Germinal center (tissue), 1 donor: ENCODE data around the gene PRKN.

Source experiments
- DNase-seq: peaks from one replicate; pipeline ENCODE4 v3.0.0; 2012; ENCODE audit warnings: mixed read lengths, low spot score

PRKN gene

GRCh38 chr6:162053084-162053483 lies 674.5 kb downstream of the PRKN start:
- DNase-seq: no peak

GRCh38 chr6:162050579-162050978 lies 677.0 kb downstream of the PRKN start:
- no peak for DNase-seq

GRCh38 chr6:162046324-162046723 lies 681.2 kb downstream of the PRKN start:
- no peak for DNase-seq

- no peak for DNase-seq
These were observed 694.9 kb downstream of the PRKN start for GRCh38 chr6:162032620-162033019.

- no peak for DNase-seq
These were observed 697.5 kb downstream of the PRKN start for GRCh38 chr6:162029873-162030576.

GRCh38 chr6:162026843-162027242 lies 700.7 kb downstream of the PRKN start:
- no peak for DNase-seq

DNA sequence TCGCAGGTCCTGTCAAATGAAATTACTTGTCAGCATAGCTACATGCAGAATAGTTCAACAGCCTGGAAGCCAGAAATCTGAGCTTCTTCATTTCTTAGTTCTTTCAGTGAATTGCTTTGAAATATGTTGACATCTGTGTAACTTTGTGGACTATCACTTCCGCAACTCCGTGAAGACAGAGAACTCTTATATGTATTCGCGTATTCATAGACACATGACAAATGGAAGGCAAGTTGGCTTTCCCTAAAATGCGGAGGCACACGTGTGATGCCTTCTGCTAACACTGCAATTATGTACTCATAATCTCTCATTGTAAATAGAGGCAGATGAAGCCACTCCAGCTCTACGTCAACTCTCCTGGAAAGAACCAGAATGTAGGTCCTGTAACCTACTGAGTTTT lies 701.5 kb downstream of the PRKN start:
- no peak for DNase-seq

- no peak for DNase-seq
These were observed 708.2 kb downstream of the PRKN start for GRCh38 chr6:162019349-162019748.

- no peak for DNase-seq
These were observed 710.0 kb downstream of the PRKN start for GRCh38 chr6:162017536-162017935.

DNA sequence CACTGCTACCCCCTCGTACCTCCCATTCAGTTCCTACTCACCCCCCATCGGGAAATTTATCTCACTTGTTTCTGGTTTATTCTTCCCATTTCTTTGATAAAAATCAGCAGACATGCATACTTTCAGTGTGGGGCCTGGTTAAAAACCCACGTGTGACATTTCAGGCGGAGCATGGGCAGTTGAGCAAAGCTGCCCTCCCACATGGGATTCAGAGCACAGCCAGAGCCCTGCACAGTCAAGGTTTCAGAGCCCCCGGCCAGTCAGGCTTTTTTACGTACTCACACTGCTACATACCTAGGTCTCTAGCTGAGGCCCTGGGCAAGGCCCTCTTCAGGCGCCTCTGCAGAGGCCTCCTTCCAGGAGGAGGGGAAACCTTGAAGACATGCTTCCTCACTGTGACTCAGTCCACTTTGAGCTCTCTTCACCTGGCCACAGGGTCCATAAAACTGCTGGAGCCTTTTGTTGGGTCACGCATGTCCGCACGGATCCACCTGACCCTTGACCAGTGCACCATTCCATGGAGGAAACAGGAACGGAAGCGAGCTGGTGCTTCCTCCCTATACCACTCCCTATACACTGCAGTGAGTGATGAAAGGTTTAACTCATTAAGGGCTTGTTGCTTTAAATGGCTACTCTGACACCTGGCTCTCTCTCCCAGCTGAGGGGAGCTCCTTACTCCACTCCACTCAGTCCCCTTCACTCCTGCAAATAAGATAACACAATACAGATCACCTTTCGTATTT lies 713.3 kb downstream of the PRKN start:
- DNase-seq: no peak

- DNase-seq: no peak
These were observed 722.2 kb downstream of the PRKN start for GRCh38 chr6:162005372-162005771.

GRCh38 chr6:161996783-161997182 lies 730.8 kb downstream of the PRKN start:
- no peak for DNase-seq

DNA sequence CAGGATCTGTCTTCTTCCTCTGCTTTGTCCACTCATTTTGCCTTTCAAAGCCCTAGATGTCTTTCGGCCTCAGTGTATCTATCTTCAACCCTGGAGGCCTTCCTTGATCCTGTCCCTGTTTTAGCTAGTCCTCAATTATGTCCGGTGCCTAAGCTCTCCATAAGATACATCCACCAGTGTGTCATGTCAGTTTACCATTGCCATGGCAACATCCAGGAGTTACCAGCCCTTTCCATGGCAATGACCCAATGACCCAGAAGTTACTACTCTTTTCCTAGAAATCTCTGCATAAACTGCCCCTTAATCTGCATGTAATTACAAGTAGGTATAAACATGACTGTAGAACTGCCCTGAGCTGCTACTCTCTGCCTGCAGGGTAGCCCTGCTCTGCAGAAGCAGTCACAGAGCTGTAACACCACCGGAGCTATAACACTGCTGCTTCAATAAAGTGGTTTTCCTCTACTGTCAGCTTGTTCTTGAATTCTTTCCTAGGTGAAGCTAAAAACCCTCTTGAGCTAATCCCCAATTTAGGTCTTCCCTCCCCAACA lies 741.6 kb downstream of the PRKN start:
- no peak for DNase-seq

- no peak for DNase-seq
These were observed 742.9 kb downstream of the PRKN start for GRCh38 chr6:161984713-161985112.

GRCh38 chr6:161976553-161976952 lies 751.0 kb downstream of the PRKN start:
- DNase-seq: no peak

DNA sequence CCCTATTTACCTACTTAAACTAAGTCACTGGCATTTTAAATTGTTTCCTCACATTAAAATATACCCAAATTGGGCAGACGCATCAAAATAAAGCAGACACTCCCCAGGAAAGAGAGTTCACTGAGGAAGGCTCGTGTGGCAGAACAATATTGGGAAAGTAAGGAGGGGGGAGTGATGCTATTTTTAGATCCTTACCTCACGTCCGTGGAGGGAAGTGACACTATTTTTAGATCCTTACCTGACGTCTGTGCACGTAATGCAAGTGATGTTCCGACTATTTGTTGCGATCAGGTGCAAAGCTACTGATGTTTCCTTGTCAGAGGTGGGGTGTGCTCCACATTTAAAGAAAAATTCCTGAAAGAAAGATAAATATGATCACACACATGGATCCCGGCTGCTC lies 754.5 kb downstream of the PRKN start:
- no peak for DNase-seq

GRCh38 chr6:161971043-161971442 lies 756.5 kb downstream of the PRKN start:
- DNase-seq: no peak

DNA sequence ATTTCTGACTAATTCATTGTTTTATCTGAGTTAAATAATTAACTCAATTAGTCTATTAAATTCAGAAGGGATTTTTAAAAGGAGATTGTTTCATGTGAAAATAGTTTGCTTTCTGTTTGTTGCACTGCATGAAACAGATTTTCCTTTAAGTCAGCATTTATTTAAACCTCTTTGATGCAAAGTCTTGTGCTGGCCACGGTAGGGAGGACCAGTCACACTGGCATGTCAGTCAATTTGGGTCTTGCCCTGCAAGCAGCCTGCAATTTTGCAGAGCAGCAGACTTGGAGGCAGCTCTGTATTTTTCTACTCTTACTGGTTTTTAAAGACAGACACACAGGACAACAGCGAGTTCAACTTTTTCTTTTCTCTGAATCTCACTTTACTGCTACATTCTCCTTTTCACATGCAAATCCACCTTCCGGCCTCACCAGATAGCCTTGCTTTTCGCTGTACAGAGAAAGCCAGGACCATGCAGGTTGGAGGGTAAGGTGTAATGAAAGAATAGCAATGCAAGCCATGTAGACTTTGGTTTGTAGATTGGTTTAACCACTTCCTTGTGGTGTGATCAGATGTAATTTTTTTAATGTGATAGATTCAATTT lies 763.8 kb downstream of the PRKN start:
- no peak for DNase-seq

DNA sequence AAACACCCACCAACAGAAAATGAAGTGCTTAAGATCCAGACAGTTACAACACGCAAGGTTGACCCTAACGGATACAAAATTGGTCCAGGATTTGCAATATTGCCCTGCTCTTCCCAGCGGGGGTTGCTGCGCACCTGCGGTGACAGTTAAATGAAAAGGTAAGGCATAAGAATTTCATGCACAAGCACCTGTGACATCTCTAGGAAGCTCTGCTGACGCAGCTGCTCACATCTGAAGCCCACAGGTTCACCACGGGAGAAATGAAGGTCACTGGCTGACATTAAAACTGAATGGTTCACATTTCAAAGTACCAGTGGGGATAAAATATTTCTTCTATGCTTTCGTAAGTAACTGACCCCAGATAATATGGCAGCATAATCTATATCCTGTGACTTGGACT lies 764.4 kb downstream of the PRKN start:
- no peak for DNase-seq

DNA sequence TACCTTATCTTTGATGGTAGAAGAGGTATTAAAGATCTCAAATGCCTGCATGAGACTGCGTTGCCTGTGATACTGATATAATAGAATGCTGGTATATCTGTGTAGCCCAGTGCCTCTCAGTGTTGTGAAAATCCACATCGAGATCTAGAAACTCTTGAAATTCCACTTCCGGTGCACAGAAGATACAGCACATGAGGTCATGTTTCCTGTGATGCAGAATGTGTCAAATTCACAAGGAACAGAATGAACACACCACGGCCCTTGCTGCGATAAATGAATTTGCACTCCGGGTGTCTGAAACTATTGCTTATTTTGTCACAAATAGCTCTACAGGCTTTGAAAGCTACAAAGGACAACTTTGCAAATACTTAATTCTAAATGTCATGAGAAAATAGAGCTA lies 765.8 kb downstream of the PRKN start:
- DNase-seq: no peak

DNA sequence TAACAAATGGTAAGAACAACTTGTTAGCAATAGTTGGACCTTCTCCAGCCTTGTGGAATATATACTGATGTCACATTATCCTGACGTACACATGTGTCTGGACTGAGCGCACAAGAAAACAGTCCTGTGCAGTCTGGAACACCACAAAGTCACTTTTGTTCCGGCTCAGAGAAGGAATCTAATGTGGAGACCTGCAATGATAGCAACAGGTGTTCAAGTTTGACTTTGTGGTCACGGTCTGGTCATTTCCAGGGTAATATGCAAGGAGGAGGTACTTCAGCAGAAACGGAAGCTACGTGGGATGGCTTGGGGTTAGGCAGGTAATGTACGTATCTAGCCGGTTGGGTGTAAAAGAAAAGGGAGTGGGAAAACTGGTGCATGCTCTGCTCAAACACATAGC lies 766.5 kb downstream of the PRKN start:
- no peak for DNase-seq

GRCh38 chr6:161959072-161959471 lies 768.5 kb downstream of the PRKN start:
- DNase-seq: no peak

DNA sequence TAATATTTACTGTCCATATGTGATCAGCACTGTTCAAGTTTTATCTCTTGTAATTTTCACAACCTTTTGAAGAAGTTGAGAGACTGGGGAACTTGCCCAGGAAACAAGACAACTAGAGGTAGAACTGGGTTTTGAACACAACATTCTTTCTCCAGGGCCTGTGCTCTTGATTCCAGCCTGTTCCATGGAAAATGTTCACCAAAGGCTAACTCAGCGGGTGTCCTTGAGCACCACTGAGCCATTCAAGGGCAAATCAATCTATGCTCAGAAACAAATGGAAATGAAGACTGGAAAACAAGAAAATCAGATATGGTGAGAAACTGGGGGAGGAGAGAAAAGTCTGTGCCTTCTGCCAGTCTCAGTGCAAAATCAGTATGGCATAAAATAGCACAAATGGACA lies 771.5 kb downstream of the PRKN start:
- no peak for DNase-seq
